Central memory CD8-positive, alpha-beta T cell (primary cell): ENCODE data around the gene GOLGA6D.
"Not testable (repeated sequence)": the region's sequence is repeated elsewhere in the genome, so short reads cannot be mapped to it uniquely, and the experiment has no call there.

Experiments used
- ATAC-seq: fragments of 150-1000 bp; cut with Tn5 transposase; replicated peaks from 2 replicates; pipeline ENCODE4 v1.10.0; 2022; ENCODE audit warnings: mild to moderate bottlenecking, moderate FRiP score, moderate number of reproducible peaks; ENCODE audit not compliant: poor library complexity, severe bottlenecking; ENCODE audit errors: extremely low read depth
- DNase-seq, 2 donors: peaks; one replicate each; pipeline ENCODE4 v3.0.0; 2021; ENCODE audit warnings: low spot score in 2 of 2
- H3K27ac Mint-ChIP-seq: one replicate; pipeline ENCODE4 v1.8.0; 2022; ENCODE audit warnings: low read depth, mild to moderate bottlenecking, moderate library complexity, mixed read lengths
- H3K27me3 Mint-ChIP-seq: one replicate; pipeline ENCODE4 v1.8.0; 2022; ENCODE audit warnings: mixed read lengths
- H3K36me3 Mint-ChIP-seq: one replicate; pipeline ENCODE4 v1.8.0; 2022; ENCODE audit warnings: mild to moderate bottlenecking, moderate library complexity, mixed read lengths; ENCODE audit not compliant: insufficient read depth
- H3K4me1 Mint-ChIP-seq: one replicate; pipeline ENCODE4 v1.8.0; 2022; ENCODE audit warnings: mixed read lengths
- H3K4me3 Mint-ChIP-seq: one replicate; pipeline ENCODE4 v1.8.0; 2022; ENCODE audit warnings: mild to moderate bottlenecking, moderate library complexity, mixed read lengths
- H3K9me3 Mint-ChIP-seq: one replicate; pipeline ENCODE4 v1.8.0; 2022; ENCODE audit warnings: mixed read lengths

Gene GOLGA6D, protein sequence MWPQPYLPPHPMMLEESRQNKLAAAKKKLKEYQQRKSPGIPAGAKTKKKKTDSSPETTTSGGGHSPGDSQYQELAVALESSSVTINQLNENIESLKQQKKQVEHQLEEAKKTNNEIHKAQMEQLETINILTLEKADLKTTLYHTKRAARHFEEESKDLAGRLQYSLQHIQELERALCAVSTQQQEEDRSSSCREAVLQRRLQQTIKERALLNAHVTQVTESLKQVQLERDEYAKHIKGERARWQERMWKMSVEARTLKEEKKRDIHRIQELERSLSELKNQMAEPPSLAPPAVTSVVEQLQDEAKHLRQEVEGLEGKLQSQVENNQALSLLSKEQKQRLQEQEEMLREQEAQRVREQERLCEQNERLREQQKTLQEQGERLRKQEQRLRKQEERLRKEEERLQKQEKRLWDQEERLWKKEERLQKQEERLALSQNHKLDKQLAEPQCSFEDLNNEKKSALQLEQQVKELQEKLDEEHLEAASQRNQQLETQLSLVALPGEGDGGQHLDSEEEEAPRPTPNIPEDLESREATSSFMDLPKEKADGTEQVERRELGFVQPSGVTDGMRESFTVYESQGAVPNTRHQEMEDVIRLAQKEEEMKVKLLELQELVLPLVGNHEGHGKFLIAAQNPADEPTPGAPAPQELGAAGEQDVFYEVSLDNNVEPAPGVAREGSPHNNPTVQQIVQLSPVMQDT

GRCh38 chr15:75282572-75282971 is at the start of gene GOLGA6D:
Gene GOLGA6D (plus strand): TSS chr15:75282835. CDS start chr15:75282876, 41 bp downstream.
- not testable (repeated sequence) for H3K27me3 Mint-ChIP-seq, H3K36me3 Mint-ChIP-seq, H3K4me3 Mint-ChIP-seq, H3K9me3 Mint-ChIP-seq, ATAC-seq, DNase-seq, H3K4me1 Mint-ChIP-seq, H3K27ac Mint-ChIP-seq

- Mint-ChIP-seq H3K27me3 (peaks cover 51% of the 10 kb centered on the region), H3K36me3 (no peaks in the 10 kb centered on the region), H3K9me3 (no peaks in the 10 kb centered on the region), H3K4me3 (no peak overlapping the region), H3K27ac (no peak overlapping the region), H3K4me1 (no peaks in the 10 kb centered on the region)
- ATAC-seq (no peak), DNase-seq (no peak)
Measured at GRCh38 chr15:75233504-75234190, 49.0 kb upstream of the GOLGA6D start.

- no peak overlapping the region for H3K4me3 Mint-ChIP-seq
- no peaks in the 10 kb centered on the region for H3K4me1 Mint-ChIP-seq
- no peaks in the 10 kb centered on the region for H3K9me3 Mint-ChIP-seq
- H3K27me3 Mint-ChIP-seq, result peaks cover 56% of the 10 kb centered on the region
- H3K27ac Mint-ChIP-seq, result no peak overlapping the region
- no peaks in the 10 kb centered on the region for H3K36me3 Mint-ChIP-seq
- ATAC-seq (no peak), DNase-seq (no peak)
Measured at GRCh38 chr15:75234191-75234810, 48.3 kb upstream of the GOLGA6D start.

DNA sequence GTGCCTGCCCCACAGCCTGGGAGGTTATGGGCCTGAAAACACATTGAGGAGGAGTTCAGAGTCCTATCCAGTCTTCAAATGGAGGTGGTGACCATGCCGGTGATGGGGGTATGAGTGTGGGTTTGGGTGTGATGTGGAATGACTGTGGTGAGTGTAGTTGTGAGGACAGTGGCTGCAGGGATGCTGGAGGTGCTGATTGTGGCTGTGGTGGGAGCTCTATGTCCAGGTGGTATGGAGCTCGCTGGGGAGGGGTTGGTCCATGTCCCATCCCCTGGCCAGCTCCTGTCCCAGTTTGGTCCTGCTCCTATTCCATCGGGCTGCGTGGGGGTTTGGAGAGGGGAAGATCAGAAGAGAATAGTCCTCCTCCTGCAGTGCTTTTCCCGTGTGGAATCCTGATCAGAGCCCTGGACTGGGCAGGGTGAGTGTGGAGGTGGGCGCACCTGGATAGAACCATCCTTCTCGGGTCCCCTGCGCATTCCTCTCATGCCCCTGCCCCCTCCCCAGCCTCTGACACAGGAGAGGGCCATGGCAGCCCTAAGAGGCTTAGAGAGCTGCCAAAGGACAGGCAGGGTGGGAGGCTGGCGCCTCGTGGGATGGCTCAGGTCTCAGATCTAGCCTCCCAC is 47.5 kb upstream of the GOLGA6D start:
- no peak overlapping the region for H3K4me3 Mint-ChIP-seq
- ATAC-seq (no peak), DNase-seq (no peak)
- H3K36me3 Mint-ChIP-seq, result no peaks in the 10 kb centered on the region
- H3K4me1 Mint-ChIP-seq, result no peaks in the 10 kb centered on the region
- H3K27ac Mint-ChIP-seq, result no peak overlapping the region
- peaks cover 64% of the 10 kb centered on the region for H3K27me3 Mint-ChIP-seq
- no peaks in the 10 kb centered on the region for H3K9me3 Mint-ChIP-seq

GRCh38 chr15:75235760-75236729 is 46.6 kb upstream of the GOLGA6D start:
- no peak for DNase-seq
- Mint-ChIP-seq H3K4me3 (no peak overlapping the region), H3K36me3 (no peaks in the 10 kb centered on the region), H3K27me3 (peaks cover 59% of the 10 kb centered on the region), H3K4me1 (no peaks in the 10 kb centered on the region), H3K9me3 (no peaks in the 10 kb centered on the region), H3K27ac (no peak overlapping the region)
- ATAC-seq, result no peak

- no peaks in the 10 kb centered on the region for H3K36me3 Mint-ChIP-seq
- H3K4me3 Mint-ChIP-seq, result no peak overlapping the region
- no peaks in the 10 kb centered on the region for H3K9me3 Mint-ChIP-seq
- no peaks in the 10 kb centered on the region for H3K4me1 Mint-ChIP-seq
- H3K27me3 Mint-ChIP-seq, result peaks cover 45% of the 10 kb centered on the region
- DNase-seq, result no peak
- no peak for ATAC-seq
- H3K27ac Mint-ChIP-seq, result no peak overlapping the region
Measured at GRCh38 chr15:75237316-75237982, 45.2 kb upstream of the GOLGA6D start.

- peaks cover 38% of the 10 kb centered on the region for H3K27me3 Mint-ChIP-seq
- ATAC-seq, result no peak
- no peaks in the 10 kb centered on the region for H3K36me3 Mint-ChIP-seq
- no peaks in the 10 kb centered on the region for H3K9me3 Mint-ChIP-seq
- H3K27ac Mint-ChIP-seq, result no peak overlapping the region
- H3K4me1 Mint-ChIP-seq, result no peaks in the 10 kb centered on the region
- no peak overlapping the region for H3K4me3 Mint-ChIP-seq
- no peak for DNase-seq
Measured at GRCh38 chr15:75238150-75238549, 44.5 kb upstream of the GOLGA6D start.

- H3K4me3 Mint-ChIP-seq, result not testable (repeated sequence)
Measured at GRCh38 chr15:75245741-75246140, 36.9 kb upstream of the GOLGA6D start.

DNA sequence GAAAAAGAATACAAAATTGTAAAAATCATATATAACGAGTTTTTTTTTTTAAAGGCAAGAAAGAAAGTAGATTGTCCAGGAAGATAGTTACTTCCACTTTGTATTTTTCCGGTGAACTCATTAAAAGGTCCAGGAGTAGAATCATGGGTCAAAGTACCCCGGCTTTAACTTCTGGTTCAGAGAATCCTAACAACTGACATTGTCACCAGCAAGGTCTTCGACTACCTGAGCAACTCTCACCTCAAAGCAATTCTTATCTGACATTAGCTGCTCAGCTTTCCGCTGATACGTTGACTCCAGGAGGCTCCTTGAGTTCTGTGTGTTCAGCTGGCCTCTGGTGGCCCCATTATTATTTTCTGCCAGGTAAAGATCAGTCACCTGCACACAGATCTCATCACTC is 33.6 kb upstream of the GOLGA6D start:
- ATAC-seq, H3K27ac Mint-ChIP-seq, H3K36me3 Mint-ChIP-seq, H3K9me3 Mint-ChIP-seq, H3K4me3 Mint-ChIP-seq, DNase-seq, H3K4me1 Mint-ChIP-seq: not testable (repeated sequence)
- H3K27me3 Mint-ChIP-seq, result peaks cover 66% of the 10 kb centered on the region

More at GRCh38 chr15:75245741-75246140, 36.9 kb upstream of the GOLGA6D start:
- H3K4me1 Mint-ChIP-seq, ATAC-seq, DNase-seq, H3K36me3 Mint-ChIP-seq, H3K9me3 Mint-ChIP-seq, H3K27ac Mint-ChIP-seq: not testable (repeated sequence)
- peaks cover 43% of the 10 kb centered on the region for H3K27me3 Mint-ChIP-seq

DNA sequence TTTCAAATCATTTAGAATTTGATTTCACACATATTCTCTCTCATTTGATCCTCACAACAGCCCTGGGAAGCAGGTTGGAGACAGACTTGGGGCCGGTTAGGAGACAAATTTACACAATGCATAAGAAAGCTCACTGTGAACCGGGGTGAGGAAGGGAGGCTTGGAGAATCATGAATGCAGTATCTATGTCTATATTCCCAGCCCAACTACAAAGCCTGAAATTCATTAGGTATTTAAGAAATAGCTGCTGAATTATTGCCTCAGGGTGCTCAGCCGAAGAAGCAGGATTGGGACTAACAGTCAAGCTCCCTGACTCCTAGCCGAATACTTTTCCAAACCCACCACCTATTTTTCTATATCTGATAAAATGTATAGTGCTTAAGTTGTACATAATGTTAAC is 32.9 kb upstream of the GOLGA6D start:
- H3K27me3 Mint-ChIP-seq, result peaks cover 66% of the 10 kb centered on the region
- H3K9me3 Mint-ChIP-seq, result no peaks in the 10 kb centered on the region
- DNase-seq (no peak), ATAC-seq (no peak)
- H3K4me3 Mint-ChIP-seq, result no peak overlapping the region
- no peak overlapping the region for H3K27ac Mint-ChIP-seq
- no peaks in the 10 kb centered on the region for H3K36me3 Mint-ChIP-seq
- no peaks in the 10 kb centered on the region for H3K4me1 Mint-ChIP-seq

DNA sequence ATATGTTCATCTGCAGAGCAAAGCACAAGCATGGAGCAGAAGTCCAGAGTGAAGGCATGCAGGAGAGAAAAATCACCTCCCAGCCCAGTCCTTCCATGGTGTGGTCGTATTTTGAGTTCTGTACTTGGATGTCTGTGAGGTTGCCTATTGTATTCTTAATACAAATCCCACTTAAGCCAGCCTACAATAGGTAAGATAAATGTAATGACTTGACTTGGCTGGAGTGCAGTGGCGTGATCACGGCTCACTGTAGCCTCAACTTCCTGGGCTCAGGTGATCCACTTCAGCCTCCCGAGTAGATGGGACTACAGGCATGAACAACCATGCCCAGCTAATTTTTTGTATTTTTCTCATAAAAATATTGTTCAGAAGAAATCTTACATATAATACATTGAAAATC is 31.3 kb upstream of the GOLGA6D start:
- H3K4me1 Mint-ChIP-seq, H3K4me3 Mint-ChIP-seq, H3K36me3 Mint-ChIP-seq, ATAC-seq, H3K27ac Mint-ChIP-seq, DNase-seq, H3K9me3 Mint-ChIP-seq: not testable (repeated sequence)
- H3K27me3 Mint-ChIP-seq, result peaks cover 52% of the 10 kb centered on the region
